ENCODE results near the gene MPDZ.

Gene MPDZ

GRCh38 chr9:13071921-13072320, 207.6 kb downstream of the MPDZ start:
- no peaks in the 10 kb centered on the region for H3K79me1 ChIP-seq (ENCODE audit: low read length)
- no peaks in the 10 kb centered on the region for H3K4me1 ChIP-seq (ENCODE audit: control insufficient read depth in 1 of 2, insufficient read depth in 2 of 2, low read length in 2 of 2)
- no peak overlapping the region for H4K12ac ChIP-seq (ENCODE audit: low read depth, low read length)
- H3K23ac ChIP-seq (ENCODE audit: low read length): no peak overlapping the region
- H2AK5ac ChIP-seq (ENCODE audit: low read length): no peak overlapping the region
- no peaks in the 10 kb centered on the region for H3K79me2 ChIP-seq (ENCODE audit: control insufficient read depth, insufficient read depth, low read length, poor library complexity)
- DNase-seq: no peak
- no peak overlapping the region for H2BK120ac ChIP-seq (ENCODE audit: insufficient read depth, low read length, poor library complexity)
- no peaks in the 10 kb centered on the region for H3K36me3 ChIP-seq (ENCODE audit: control insufficient read depth in 1 of 2, insufficient read depth in 2 of 2, low read length in 2 of 2)
- H3K18ac ChIP-seq (ENCODE audit: low read length): no peak overlapping the region
- H2BK5ac ChIP-seq (ENCODE audit: low read depth, low read length, poor library complexity): no peak overlapping the region
- no peak overlapping the region for H2BK12ac ChIP-seq (ENCODE audit: low read length)
- no peak overlapping the region for H3K27ac ChIP-seq (ENCODE audit: low read depth, low read length)
- no peak overlapping the region for H3K14ac ChIP-seq (ENCODE audit: low read length)
- H3K27me3 ChIP-seq (ENCODE audit: insufficient read depth, low read length): no peaks in the 10 kb centered on the region
- no peak overlapping the region for H3K4me3 ChIP-seq (ENCODE audit: low read depth, low read length)
- no peak overlapping the region for H4K8ac ChIP-seq (ENCODE audit: low read depth, low read length)
- H3K4me2 ChIP-seq (ENCODE audit: low read length): no peak overlapping the region
- H4K91ac ChIP-seq (ENCODE audit: low read depth, low read length): no peak overlapping the region
- no peak overlapping the region for H2AFZ ChIP-seq (ENCODE audit: insufficient read depth, low read length, poor library complexity)
- no peaks in the 10 kb centered on the region for H3K9me3 ChIP-seq (ENCODE audit: insufficient read depth, low read depth, low read length)
- no peak overlapping the region for H3K9ac ChIP-seq (ENCODE audit: low read length)
- H3K4ac ChIP-seq (ENCODE audit: low read depth, low read length): no peak overlapping the region

DNA sequence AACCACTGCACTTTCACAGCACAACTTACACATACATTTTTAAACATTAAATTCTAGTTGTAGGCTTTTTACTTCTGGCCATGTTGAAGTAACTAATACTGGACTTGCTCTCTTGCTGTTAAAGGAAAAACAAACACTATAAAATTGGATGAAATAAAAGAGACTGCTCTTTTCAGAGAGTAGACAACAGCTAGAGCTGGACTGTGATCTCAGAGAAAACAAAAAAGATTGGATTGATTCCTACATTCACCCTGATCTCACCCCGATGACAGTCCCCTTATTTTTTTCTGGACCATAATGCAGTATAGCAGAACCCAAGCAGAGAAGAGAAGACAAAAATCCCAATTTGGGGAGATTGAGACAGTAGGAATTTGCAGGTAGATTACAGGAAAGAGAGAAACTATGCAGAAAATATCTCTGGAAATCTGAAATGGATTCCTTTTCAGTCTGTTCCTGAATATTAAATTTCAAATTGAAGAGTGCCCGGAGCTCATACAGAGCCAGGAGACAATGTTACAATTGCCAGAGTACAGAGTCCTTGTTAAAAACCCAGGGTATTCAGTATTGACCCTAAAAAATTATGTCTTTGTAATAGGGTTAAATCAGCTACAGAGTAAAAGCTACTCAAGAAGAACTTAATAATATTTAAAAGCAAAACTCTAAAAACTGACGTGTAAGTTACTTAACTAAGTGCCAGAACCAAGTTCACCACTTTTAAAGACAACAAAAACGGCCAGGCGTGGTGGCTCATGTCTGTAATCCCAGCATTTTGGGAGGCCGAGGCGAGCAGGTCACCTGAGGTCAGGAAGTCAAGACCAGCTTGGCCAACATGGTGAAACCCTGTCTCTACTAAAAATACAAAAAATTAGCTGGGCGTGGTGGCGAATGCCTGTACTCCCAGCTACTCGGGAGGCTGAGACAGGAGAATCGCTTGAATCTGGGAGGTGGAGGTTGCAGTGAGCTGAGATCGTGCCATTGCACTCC, 208.6 kb downstream of the MPDZ start:
- no CpG with 5 or more reads among the region's 12 CpGs for WGBS (ENCODE audit: extremely low coverage, insufficient coverage, insufficient read length)
- H2BK120ac ChIP-seq (ENCODE audit: insufficient read depth, low read length, poor library complexity): no peak overlapping the region

DNA sequence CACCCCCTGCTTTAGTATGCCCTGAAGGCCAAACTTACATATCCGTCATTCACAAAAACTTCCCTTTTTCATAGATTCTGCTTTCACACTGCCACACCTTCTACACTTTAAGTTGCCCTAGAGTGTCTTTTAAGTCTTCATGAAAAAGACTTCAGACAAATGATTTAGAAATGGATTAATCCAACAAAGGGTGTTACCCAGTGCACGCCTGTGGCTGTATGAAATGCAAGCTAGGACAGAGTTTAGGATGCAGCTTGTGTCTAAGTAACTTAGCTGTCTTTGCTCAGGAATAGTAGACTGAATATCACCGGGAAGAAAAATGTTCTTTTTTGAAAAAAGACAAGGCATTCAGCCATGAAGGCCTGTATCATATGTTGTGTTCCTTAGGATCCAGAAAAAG, 210.0 kb downstream of the MPDZ start:
- H2BK5ac ChIP-seq (ENCODE audit: low read depth, low read length, poor library complexity): no peak overlapping the region
- no peak overlapping the region for H3K23ac ChIP-seq (ENCODE audit: low read length)
- no CpG with 5 or more reads among the region's 3 CpGs for WGBS (ENCODE audit: extremely low coverage, insufficient coverage, insufficient read length)
- no peak overlapping the region for H3K4ac ChIP-seq (ENCODE audit: low read depth, low read length)
- H3K4me3 ChIP-seq (ENCODE audit: low read depth, low read length): no peak overlapping the region
- no peak overlapping the region for H2BK120ac ChIP-seq (ENCODE audit: insufficient read depth, low read length, poor library complexity)
- H3K36me3 ChIP-seq (ENCODE audit: control insufficient read depth in 1 of 2, insufficient read depth in 2 of 2, low read length in 2 of 2): no peaks in the 10 kb centered on the region
- no peak overlapping the region for H2AK5ac ChIP-seq (ENCODE audit: low read length)
- H3K18ac ChIP-seq (ENCODE audit: low read length): no peak overlapping the region
- H3K27ac ChIP-seq (ENCODE audit: low read depth, low read length): no peak overlapping the region
- H3K4me1 ChIP-seq (ENCODE audit: control insufficient read depth in 1 of 2, insufficient read depth in 2 of 2, low read length in 2 of 2): no peaks in the 10 kb centered on the region
- no peak overlapping the region for H3K4me2 ChIP-seq (ENCODE audit: low read length)
- no peaks in the 10 kb centered on the region for H3K9me3 ChIP-seq (ENCODE audit: insufficient read depth, low read depth, low read length)
- H3K14ac ChIP-seq (ENCODE audit: low read length): no peak overlapping the region
- H4K12ac ChIP-seq (ENCODE audit: low read depth, low read length): no peak overlapping the region
- no peak overlapping the region for H3K9ac ChIP-seq (ENCODE audit: low read length)
- no peak overlapping the region for H4K91ac ChIP-seq (ENCODE audit: low read depth, low read length)
- no peak overlapping the region for H2BK12ac ChIP-seq (ENCODE audit: low read length)
- no peak overlapping the region for H2AFZ ChIP-seq (ENCODE audit: insufficient read depth, low read length, poor library complexity)
- no peaks in the 10 kb centered on the region for H3K79me2 ChIP-seq (ENCODE audit: control insufficient read depth, insufficient read depth, low read length, poor library complexity)
- H4K8ac ChIP-seq (ENCODE audit: low read depth, low read length): no peak overlapping the region
- peaks cover 1% of the 10 kb centered on the region for H3K79me1 ChIP-seq (ENCODE audit: low read length)
- no peaks in the 10 kb centered on the region for H3K27me3 ChIP-seq (ENCODE audit: insufficient read depth, low read length)
- DNase-seq: no peak

More for the DNA sequence above, 208.6 kb downstream of the MPDZ start:
- no peaks in the 10 kb centered on the region for H3K9me3 ChIP-seq (ENCODE audit: insufficient read depth, low read depth, low read length)
- H3K4ac ChIP-seq (ENCODE audit: low read depth, low read length): no peak overlapping the region
- no peak overlapping the region for H3K23ac ChIP-seq (ENCODE audit: low read length)
- H4K8ac ChIP-seq (ENCODE audit: low read depth, low read length): no peak overlapping the region
- DNase-seq: no peak
- H4K12ac ChIP-seq (ENCODE audit: low read depth, low read length): no peak overlapping the region
- H3K9ac ChIP-seq (ENCODE audit: low read length): no peak overlapping the region
- H2BK12ac ChIP-seq (ENCODE audit: low read length): no peak overlapping the region
- H3K27ac ChIP-seq (ENCODE audit: low read depth, low read length): no peak overlapping the region
- H3K4me1 ChIP-seq (ENCODE audit: control insufficient read depth in 1 of 2, insufficient read depth in 2 of 2, low read length in 2 of 2): no peaks in the 10 kb centered on the region
- H4K91ac ChIP-seq (ENCODE audit: low read depth, low read length): no peak overlapping the region
- no peak overlapping the region for H3K14ac ChIP-seq (ENCODE audit: low read length)
- H3K79me1 ChIP-seq (ENCODE audit: low read length): no peaks in the 10 kb centered on the region
- H3K27me3 ChIP-seq (ENCODE audit: insufficient read depth, low read length): no peaks in the 10 kb centered on the region
- no peak overlapping the region for H2BK5ac ChIP-seq (ENCODE audit: low read depth, low read length, poor library complexity)
- no peak overlapping the region for H2AFZ ChIP-seq (ENCODE audit: insufficient read depth, low read length, poor library complexity)
- H3K36me3 ChIP-seq (ENCODE audit: control insufficient read depth in 1 of 2, insufficient read depth in 2 of 2, low read length in 2 of 2): no peaks in the 10 kb centered on the region
- H2AK5ac ChIP-seq (ENCODE audit: low read length): no peak overlapping the region
- no peaks in the 10 kb centered on the region for H3K79me2 ChIP-seq (ENCODE audit: control insufficient read depth, insufficient read depth, low read length, poor library complexity)
- H3K4me2 ChIP-seq (ENCODE audit: low read length): no peak overlapping the region
- no peak overlapping the region for H3K18ac ChIP-seq (ENCODE audit: low read length)
- H3K4me3 ChIP-seq (ENCODE audit: low read depth, low read length): no peak overlapping the region

GRCh38 chr9:13064676-13065075, 214.8 kb downstream of the MPDZ start:
- no peak overlapping the region for H3K4me2 ChIP-seq (ENCODE audit: low read length)
- H3K4me3 ChIP-seq (ENCODE audit: low read depth, low read length): no peak overlapping the region
- no peak overlapping the region for H2BK120ac ChIP-seq (ENCODE audit: insufficient read depth, low read length, poor library complexity)
- no peaks in the 10 kb centered on the region for H3K27me3 ChIP-seq (ENCODE audit: insufficient read depth, low read length)
- no peak overlapping the region for H3K14ac ChIP-seq (ENCODE audit: low read length)
- H2BK5ac ChIP-seq (ENCODE audit: low read depth, low read length, poor library complexity): no peak overlapping the region
- no peaks in the 10 kb centered on the region for H3K79me2 ChIP-seq (ENCODE audit: control insufficient read depth, insufficient read depth, low read length, poor library complexity)
- no peak overlapping the region for H4K12ac ChIP-seq (ENCODE audit: low read depth, low read length)
- H4K91ac ChIP-seq (ENCODE audit: low read depth, low read length): no peak overlapping the region
- no peaks in the 10 kb centered on the region for H3K9me3 ChIP-seq (ENCODE audit: insufficient read depth, low read depth, low read length)
- H4K8ac ChIP-seq (ENCODE audit: low read depth, low read length): no peak overlapping the region
- no peaks in the 10 kb centered on the region for H3K4me1 ChIP-seq (ENCODE audit: control insufficient read depth in 1 of 2, insufficient read depth in 2 of 2, low read length in 2 of 2)
- H3K4ac ChIP-seq (ENCODE audit: low read depth, low read length): no peak overlapping the region
- no peak overlapping the region for H3K18ac ChIP-seq (ENCODE audit: low read length)
- H3K27ac ChIP-seq (ENCODE audit: low read depth, low read length): no peak overlapping the region
- H2AFZ ChIP-seq (ENCODE audit: insufficient read depth, low read length, poor library complexity): no peak overlapping the region
- no peak overlapping the region for H3K9ac ChIP-seq (ENCODE audit: low read length)
- H2AK5ac ChIP-seq (ENCODE audit: low read length): no peak overlapping the region
- no peak overlapping the region for H3K23ac ChIP-seq (ENCODE audit: low read length)
- H2BK12ac ChIP-seq (ENCODE audit: low read length): no peak overlapping the region
- WGBS (ENCODE audit: extremely low coverage, insufficient coverage, insufficient read length): no CpG with 5 or more reads among the region's 1 CpG
- peaks cover 1% of the 10 kb centered on the region for H3K79me1 ChIP-seq (ENCODE audit: low read length)
- H3K36me3 ChIP-seq (ENCODE audit: control insufficient read depth in 1 of 2, insufficient read depth in 2 of 2, low read length in 2 of 2): no peaks in the 10 kb centered on the region
- DNase-seq: no peak

All from trophoblast cell (in vitro differentiated cells and primary cell).